GM04504 (cell line): ENCODE results near the gene GRID2.

Experiments used
- DNase-seq: peaks from one replicate; pipeline ENCODE4 v3.0.0-alpha.2; 2012; ENCODE audit warnings: low read depth

Gene GRID2

DNA sequence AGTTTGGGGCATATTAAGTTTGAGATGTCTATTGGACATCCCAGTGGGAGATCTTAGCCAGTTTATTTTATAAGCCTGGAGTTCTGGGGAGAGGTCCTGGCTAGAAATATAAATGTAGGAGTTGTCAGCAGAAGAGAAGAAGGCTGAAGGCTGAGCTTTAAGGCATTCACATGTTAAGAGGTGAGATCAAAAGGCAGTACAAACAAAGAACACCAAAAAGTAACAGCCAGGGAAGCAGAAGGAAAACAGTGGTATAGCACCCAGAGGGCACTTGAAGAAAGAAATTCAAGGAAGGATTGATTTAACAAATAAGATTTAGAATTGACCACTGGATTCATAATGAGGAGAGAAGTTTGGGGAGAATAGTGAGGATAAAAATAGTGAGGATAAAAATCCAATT lies 1383.5 kb downstream of the GRID2 start:
- DNase-seq, result no peak

DNA sequence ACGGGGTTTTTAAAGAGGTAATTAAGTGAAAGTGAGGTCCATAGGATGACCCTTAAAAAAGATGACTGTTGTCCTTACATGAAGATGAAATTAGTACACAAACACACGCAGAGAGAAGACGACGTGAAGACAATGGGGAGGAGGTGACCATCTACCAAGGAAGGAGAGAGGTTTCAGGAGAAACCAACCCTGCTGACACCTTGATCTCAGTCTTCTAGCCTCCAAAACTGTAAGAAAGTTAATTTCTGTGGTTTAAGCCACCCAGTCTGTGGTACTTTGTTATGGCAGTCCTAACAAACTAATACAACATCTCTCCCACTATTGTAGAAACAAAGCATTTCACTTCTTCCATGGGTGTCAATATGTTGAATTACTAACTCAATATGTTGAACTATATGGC lies 1385.2 kb downstream of the GRID2 start:
- DNase-seq, result no peak

DNA sequence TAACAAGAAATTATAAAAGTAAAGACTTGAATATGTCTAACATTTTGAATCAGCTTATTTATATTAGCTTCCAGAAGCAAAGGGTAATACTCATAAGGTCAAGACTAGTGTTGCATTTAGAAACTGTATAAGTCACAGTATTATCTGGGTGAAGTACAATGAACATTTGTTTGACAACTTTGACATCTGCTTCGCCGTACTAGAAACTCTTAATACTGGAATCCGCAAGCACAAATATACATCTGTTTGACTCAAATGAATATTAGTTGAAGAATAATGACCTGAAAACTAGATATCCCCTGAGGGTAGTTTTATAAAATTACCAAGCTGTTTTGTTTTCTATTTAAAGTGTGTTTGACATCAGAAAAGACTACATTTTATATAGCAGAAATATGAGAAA lies 1389.4 kb downstream of the GRID2 start:
- no peak for DNase-seq

DNA sequence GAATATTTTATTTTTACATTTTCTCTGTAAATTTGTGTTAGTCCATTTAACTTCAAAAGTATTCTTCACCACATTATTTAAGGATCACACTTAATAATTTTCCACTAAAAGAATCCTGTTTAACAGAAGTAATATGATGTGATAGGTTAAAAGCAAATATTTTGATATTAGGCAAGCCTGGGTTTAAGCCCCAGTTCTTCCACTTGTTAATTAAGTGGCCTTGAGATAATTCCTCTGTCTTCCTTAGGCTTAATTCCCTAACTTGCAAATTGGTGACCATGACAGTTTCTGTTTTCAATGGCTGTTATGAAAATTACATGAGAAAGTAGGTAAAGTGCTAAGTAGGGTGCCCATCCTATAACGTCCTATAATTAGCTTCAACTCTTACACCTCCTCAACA lies 1394.9 kb downstream of the GRID2 start:
- DNase-seq, result no peak

DNA sequence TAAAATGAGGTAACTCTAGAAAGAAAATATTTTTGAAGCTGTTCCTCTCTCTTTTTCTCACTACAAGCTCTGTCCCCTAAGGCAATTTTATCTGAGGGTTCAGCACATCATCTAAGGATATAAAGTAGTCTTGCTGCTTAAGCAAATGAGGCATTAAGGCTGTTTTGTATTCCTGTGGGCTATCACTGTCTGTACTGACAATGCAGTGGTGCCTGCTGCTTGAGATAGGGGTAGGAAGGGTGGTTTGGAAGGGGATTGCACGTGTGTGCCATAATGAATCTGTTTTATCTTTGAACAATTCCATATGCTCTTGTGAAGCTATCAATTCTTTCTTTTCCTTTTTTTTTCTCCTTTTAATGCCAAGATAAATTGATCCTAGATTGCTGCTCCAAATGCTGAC lies 1396.8 kb downstream of the GRID2 start:
- no peak for DNase-seq

DNA sequence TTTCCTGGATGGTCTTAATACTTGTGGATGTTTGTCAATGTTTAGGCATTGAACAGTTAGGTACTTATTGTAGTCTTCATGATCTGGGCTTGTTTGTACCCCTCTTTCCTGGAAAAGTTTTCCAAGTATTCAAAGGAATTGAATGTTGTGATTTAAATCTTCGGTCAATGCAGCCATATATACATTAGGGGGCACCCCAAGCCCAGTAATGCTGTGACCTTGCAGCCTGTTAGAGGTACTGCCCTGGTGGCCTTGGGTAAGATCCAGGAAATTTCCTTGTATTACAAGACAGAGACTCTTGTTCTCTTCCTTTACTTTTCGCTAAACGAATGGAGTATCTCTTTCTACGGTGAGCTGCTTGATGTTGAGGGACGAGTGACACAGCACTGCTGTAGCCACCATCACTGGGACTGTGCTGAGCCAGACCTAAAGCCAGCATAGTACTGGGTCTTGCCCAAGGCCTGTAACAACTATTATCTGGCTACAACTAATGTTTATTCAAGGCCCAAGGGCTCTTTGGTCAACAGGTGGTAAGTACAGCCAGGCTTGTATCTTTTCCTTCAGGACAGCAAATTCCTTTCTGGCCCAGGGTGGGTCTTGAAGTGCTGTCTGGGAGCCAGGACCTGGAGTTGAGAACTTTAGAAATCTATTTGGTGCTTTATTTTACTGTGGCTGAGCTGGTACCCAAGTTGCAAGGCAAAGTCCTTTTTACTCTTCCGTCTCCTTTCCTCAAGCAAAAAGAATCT lies 1406.5 kb downstream of the GRID2 start:
- no peak for DNase-seq

DNA sequence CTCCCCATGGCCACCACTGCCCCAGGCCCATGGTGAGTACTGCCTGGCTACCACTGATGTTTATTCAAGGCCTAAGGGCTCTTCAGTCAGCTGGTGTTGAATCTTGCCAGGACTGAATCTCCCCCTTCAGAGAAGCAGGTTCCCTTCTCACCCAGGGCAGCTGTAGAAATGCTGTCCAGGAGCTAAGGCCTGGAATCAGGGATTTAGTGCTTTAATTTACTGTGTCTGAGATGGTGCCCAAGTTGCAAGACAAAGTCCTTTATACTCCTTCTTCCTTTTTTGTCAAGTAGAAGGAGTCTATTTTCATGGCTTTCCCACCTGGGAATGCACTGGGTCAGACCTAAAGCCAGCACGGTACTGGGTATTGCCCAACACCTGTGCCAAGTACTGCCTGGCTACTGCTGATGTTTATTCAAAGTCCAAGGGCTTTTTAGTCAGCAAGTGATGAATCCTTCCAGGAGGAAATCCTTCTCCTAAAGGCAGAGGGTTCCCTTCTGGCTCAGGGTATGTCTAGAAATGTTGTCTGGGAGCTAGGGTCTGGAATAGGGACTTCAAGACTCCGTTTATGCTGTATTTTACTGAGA lies 1407.2 kb downstream of the GRID2 start:
- no peak for DNase-seq

DNA sequence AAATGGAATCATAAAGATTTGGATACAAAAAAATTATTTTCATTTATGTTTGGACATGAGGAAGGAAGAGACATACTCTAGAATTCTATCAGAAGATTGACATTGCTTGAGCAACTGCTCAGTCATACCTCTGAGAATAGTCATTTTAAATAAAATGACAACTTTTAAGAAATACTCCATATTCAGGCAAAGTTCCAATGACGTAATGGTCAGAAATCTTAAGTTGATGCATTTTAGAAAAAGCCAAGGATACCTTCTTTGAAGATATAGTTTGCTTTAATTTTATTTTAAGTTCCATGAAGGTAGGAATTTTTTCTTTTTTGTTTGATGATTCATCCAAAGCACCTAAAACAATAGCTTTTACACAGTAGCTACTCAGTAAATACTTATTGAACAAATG lies 1414.5 kb downstream of the GRID2 start:
- no peak for DNase-seq

DNA sequence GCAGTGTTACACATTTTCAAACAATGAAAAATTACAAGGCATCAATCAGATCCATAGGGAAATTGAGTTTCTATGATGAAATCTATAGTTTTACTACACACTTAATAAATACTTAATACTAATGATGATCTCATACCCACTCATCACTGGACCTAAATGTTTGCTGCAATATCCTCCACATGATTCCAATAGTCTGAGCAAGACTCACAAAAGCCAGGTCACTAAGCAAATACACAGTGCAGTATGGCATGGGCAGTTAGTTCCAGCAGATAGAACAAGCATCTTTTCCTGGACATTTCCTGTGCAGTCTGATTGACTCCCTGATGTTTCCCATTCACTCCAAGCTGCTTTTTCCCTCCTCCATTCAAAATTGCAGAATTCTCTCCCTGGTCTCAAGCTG lies 1415.8 kb downstream of the GRID2 start:
- no peak for DNase-seq

DNA sequence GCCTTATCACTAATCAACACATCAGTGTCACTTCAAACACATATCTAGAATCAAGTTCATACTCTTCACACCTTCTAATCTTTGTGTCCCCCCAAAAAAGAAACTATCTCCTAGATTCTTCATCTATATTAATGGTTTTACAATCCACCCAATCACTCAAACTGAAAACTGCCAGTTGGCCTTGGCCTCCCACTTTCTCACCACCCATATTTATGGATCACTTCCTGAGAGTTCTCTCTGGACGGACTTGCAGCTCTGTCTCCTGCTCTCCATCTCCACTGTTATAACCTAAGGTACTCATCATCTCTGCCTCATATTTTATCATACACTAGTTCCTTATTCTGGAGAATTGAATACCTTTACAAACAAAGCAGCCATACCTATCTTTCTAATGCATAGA lies 1418.7 kb downstream of the GRID2 start:
- DNase-seq, result no peak

DNA sequence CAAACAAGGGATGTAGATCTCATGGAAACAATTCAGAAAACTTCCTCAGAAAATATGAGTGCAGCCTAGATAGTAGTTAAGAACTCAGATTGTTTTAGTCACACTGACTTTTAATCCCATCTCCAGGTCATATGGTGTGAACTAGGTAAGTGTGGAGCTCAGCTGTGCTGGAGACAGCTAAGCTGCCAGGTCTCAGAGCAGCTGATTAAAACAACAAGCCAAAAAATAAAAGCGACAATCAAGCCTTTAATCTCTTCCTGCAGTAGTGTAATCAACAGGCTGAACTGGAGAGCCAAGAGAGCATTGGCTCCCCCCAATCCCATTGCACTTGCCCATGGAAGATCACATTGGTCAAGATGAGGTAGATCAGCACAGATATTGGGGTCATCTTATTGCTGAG lies 1426.5 kb downstream of the GRID2 start:
- no peak for DNase-seq

DNA sequence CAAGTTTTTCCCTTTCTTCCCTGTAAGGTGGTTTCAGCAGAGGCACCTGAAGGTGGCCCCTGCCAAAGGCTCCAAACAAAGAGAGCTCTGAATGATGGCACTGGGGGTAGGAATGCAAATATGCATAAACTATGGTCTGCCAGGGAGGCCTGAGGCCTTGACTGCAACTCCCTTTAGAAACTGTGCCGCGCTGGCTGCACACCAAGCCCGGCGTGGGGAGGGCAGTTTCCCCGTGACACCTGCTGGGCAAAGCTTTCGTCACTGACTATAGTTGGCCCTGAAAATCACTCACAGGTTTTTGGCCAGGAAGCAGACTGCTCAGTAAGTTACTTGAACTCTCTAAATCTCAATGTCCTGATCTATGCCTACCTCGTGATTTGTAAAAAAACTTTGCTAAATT lies 1427.0 kb downstream of the GRID2 start:
- no peak for DNase-seq

DNA sequence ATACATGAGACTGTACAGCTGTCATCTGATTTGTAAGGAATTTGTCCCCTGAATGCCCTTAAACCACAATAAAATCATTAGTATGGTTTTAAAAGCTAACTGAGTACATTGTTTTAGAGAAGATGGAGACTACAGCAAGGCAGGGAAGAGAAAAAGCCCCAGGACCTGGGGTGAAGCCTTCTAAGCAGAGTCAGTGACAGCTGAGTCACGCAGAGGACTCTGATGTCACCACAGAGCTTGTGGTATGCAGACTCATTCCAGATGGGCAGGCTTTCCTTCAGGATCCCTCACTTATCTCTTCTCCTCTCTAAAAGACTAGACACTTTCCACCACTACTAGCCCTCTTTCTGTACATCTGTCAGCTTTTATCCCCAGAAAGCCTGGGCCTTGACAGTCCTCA lies 1427.7 kb downstream of the GRID2 start:
- DNase-seq, result peak; percentile 1

DNA sequence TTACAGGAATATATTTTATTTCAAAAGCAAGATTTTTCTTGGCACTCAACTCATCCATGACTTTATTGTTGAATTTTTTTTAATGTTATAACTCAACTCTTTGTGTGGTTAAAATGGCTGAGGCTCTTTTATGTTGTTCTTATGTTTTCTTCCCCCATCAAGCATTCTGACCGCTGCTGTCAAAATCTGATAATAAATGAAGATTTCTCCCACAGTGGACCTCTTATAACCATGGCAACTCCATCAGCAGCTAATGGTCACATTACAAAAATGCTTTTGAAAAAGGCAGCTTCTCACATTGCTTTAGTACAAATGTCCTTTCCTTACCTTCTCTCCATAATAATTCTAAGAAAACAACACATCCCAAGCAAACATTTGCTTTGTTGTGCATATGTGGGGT lies 1428.7 kb downstream of the GRID2 start:
- DNase-seq, result no peak

DNA sequence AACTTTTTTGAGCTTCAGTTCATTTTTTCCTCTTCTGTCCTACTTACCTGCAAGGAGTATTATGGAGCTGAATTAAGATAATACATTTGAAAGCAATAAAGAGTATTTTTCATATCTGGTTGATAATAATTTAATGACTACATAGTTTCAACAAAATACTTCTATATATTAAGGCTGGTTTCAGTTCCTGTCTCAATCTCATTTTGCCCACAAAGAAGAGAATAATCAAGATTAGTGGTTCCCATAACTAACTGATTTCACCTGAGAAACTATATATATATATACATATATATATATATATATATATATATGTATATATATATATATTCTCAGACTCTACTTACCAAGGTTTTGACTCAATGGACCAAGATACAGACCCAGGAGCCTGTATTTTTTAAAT lies 1437.1 kb downstream of the GRID2 start:
- no peak for DNase-seq

DNA sequence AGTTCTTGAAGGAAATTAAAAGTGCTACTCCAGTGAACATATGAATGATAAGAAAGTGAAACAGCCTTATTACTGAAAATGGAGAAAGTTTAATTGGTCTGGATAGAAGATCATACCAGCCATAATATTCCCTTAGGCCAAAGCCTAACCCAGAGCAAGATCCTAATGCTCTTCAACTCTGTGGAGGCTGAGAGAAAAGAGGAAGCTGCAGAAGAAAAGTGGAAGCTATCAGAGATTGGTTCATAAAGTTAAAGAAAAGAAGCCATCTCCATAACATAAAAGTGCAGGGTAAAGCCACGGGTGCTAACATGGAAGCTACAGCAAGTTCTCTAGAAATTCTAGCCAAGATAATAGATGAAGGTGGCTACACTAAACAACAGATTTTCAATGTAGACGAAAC lies 1439.3 kb downstream of the GRID2 start:
- no peak for DNase-seq

DNA sequence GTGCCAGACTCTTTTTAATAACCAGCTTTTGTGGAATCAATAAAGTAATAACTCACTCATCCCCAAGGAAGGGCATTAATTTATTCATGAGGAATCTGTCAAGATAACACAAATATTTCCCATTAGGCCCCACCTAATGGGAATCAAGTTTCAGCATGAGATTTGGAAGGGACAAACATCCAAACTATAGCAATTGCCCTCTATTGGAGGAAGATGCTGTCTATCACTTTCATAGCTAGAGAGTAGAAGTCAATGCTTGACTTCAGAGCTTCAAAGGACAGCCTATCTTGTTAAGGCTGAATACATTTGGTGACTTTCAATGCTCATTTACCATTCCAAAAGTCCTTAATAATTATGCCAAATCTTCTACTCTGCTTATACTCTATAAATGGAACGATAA lies 1439.9 kb downstream of the GRID2 start:
- DNase-seq, result no peak

DNA sequence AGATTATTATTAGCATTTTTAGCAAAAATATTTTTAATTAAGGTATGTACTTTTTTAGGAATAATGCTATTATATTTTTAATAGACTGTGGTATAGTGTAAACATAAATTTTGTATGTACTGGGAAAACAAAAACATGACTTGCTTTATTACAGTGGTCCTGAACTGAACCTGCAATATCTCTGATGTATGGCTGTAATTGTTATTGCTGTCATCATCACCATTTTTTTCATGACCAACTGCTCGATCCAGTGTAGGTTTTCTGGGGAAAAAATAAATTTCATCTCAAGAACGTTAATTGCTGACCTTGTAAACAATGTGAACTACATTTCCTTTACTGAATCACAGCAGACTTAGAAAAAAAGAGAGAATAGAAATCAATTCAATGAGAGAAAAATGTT lies 1441.2 kb downstream of the GRID2 start:
- DNase-seq, result no peak

DNA sequence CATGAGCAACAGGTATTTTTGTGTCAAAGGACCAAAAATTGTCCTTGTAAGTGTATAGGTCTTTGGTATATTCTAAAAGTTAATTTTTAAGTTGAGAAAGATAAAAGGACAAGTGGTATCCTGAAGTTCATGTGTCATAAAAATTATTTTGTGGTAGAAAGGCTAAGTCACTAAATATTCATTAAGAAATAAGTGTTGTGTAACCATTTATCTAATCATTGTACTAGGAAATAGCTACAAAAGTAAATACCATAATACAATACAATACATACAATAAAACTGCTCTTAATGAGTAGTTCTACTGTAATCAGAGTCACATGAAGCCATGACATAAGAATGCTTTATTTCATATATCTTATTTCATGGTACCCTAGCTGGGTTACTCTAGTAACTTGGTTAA lies 1442.3 kb downstream of the GRID2 start:
- DNase-seq, result no peak

DNA sequence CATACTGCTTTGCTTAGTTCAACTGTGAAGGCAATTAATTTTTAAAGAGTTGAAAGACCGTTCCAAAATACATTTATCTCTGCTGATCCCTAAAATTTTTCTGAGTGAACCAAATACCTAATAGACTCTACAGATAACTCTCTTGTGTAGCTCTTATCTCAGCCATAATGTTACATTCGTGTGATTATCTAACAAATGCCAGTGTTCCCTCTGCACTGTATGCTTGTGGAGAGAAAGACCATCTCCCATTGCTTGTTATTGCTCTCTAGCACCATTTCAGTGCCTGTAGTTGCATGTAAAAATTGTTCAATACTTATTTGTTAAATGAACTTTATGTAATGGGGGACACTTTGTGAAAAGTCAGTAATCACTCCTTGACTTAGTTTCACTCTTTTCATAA lies 1443.5 kb downstream of the GRID2 start:
- no peak for DNase-seq

DNA sequence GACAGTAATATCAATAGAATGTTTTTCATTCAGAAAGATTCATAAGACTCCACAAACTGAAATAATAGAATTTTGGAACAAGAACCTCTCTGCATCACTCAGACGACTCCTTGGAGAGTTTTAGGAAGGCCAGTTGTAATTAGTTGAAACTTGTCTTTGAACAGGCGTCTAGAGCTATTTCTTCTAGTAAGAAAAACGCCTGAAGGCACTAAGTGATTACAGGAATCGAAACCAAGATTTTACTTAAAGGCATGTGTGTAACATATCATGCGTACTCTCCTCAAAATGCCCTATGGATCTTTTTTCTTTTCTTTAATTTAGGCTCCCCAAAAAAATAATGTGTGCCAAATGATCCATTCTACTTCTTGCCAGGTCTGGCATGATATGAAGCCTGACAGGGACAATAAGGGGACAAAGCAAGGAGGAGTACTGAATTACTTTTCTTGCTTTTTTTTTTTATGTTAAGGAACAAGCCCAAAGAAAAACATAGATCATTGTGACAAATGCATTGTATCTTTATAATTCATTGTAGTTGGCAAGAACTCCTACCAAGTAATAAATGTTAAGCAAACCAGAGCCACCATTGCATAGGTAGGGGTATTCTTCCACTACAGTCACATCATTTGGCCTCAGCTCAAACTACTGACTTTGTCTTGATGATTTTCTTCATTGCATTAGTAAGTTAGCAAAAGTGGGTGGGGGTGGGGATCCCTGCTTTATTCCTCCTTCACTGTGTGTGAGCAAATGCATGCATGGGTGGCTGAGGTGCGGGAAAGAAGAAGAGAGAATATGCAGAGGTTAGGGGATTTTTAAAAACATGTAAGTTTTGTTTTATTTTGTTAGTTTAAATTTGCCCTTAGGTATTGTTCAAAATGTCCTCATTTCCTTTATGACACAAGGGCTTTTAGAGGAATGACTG lies 1444.9 kb downstream of the GRID2 start:
- DNase-seq, result no peak

DNA sequence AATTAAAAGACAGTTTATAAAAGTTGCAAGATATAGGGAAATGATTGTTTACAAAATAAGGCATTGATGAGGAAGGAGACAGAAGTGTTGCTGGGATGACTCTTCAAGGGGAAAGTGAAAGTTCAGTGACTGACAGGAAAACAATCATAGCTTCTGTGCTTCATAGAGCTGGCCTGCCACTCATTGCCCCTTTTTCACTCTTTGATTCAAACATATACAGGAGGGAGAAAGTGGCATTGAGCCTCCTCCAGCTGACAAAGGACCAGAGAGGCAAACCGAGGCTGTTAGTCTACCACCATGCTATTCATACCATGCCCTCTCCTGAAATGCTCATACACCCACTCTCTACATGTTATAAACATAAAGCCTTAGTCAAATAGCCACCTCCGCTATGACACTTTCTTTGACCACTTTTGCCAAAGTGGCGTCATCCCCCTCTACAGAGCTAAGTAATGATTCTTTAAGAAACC lies 1445.6 kb downstream of the GRID2 start:
- DNase-seq, result no peak

DNA sequence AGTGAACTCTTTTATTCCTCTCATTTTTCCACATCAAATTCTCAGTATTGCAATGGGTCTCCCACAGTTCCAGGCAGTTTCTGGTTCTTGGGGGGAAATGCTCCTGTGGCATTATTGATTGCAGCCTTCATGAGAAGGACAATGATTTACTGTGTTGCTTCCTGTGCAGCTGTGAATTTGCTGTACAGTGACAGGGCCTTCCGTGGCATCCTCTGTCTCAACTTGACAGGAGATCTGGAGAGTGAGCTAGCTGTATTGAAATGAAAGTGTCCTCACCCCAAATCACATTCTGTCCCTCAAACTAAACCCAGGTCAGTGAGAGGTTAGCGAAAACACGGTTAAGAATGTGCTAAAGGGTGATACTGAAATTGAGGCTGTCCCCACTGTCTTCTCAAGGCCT lies 1447.6 kb downstream of the GRID2 start:
- DNase-seq, result no peak
